ENCODE data around the gene JPH2. TPM values are rescaled to one million over a fixed set of nuclear protein-coding genes. Genes with fewer than 3 reads are reported as not detected.

JPH2 gene
- total RNA-seq, 1 experiment from 2014 or later: 0.81 TPM

DNA sequence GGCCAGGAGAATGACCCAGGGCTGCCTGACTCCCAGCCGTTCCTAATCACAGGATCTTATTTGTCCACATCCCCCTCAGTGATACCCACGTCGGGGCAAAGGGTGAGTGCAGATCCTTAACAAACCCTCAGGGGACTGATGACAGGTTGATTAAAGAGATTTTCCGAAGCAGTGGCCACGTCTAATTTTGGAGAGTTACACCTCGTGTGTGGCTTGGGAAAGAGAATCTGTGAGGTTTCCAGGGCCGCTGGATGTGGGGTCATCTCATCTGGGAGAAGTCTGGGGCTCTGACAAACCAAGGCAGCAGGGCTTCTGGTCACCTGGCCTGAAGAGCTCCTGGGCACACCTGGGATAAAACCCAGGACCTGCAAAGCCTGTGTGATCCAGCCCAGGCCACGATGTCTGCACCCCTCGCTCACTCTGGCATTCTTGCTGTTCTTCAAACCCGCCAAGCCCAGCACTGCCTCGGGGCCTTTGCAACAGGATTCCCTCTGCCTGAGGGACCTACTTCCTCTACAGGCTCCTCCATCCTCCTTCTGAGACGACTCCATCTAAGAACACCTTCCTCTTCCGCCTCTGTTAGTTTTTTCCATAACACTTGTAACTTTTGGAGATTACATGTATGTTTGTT lies 4.7 kb downstream of the JPH2 start:
- DNase-seq (ENCODE audit: low spot score) (no peak), ATAC-seq (no peak)
- Mint-ChIP-seq H3K27ac (no peak overlapping the region), H3K4me3 (no peak overlapping the region), H3K36me3 (no peaks in the 10 kb centered on the region), H3K27me3 (ENCODE audit: low read depth) (no peaks in the 10 kb centered on the region), H3K9me3 (no peaks in the 10 kb centered on the region), H3K4me1 (peaks cover 18% of the 10 kb centered on the region)
- CTCF ChIA-PET: interaction anchor here (1.0 to 2.8 kb wide), 3 partner anchors 8 to 65 kb away, joined by 3 to 24 read pairs (median 18); no protein-coding TSS in a partner anchor
- TF ChIP-seq, protein P1, sequence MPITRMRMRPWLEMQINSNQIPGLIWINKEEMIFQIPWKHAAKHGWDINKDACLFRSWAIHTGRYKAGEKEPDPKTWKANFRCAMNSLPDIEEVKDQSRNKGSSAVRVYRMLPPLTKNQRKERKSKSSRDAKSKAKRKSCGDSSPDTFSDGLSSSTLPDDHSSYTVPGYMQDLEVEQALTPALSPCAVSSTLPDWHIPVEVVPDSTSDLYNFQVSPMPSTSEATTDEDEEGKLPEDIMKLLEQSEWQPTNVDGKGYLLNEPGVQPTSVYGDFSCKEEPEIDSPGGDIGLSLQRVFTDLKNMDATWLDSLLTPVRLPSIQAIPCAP (CRISPR knock-in tag; IDR thresholded peaks at IDR 0.05): no peak
- TF ChIP-seq, protein P2, sequence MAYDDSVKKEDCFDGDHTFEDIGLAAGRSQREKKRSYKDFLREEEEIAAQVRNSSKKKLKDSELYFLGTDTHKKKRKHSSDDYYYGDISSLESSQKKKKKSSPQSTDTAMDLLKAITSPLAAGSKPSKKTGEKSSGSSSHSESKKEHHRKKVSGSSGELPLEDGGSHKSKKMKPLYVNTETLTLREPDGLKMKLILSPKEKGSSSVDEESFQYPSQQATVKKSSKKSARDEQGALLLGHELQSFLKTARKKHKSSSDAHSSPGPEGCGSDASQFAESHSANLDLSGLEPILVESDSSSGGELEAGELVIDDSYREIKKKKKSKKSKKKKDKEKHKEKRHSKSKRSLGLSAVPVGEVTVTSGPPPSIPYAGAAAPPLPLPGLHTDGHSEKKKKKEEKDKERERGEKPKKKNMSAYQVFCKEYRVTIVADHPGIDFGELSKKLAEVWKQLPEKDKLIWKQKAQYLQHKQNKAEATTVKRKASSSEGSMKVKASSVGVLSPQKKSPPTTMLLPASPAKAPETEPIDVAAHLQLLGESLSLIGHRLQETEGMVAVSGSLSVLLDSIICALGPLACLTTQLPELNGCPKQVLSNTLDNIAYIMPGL (CRISPR knock-in tag; IDR thresholded peaks at IDR 0.05): no peak
- POLR2A ChIA-PET: no interaction called here

DNA sequence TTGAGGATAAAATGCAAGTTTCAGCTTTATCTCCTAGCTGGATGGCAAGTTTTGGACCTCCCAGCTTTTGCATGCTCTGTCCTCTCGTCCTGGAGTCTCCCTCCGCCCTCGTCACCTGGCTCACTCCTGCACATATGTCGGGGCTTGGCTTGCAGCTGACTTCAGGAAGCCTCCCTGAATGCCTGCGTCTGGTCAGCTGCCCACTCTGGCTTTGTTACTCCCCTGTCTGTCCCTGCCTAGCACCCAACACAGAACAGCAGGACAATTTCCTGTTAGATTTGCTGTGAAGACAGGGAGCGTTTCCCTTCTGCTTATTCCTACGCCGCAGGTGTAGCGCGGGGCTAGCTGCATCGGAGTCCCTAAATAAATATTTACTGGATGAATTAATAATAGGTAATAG lies 5.4 kb downstream of the JPH2 start:
- ATAC-seq (no peak), DNase-seq (ENCODE audit: low spot score) (no peak)
- Mint-ChIP-seq H3K4me3 (no peak overlapping the region), H3K36me3 (no peaks in the 10 kb centered on the region), H3K27ac (no peak overlapping the region), H3K27me3 (ENCODE audit: low read depth) (no peaks in the 10 kb centered on the region), H3K9me3 (no peaks in the 10 kb centered on the region), H3K4me1 (peaks cover 15% of the 10 kb centered on the region)
- ChIA-PET CTCF (interaction anchor here (1.0 to 2.8 kb wide), 3 partner anchors 9 to 64 kb away, joined by 3 to 24 read pairs (median 18); no protein-coding TSS in a partner anchor), POLR2A (no interaction called here)
- TF ChIP-seq JAZF1 (CRISPR knock-in tag; IDR thresholded peaks at IDR 0.05): no peak
- TF ChIP-seq IRF2 (CRISPR knock-in tag; IDR thresholded peaks at IDR 0.05; ENCODE audit: borderline replicate concordance, low read depth): no peak
- TF ChIP-seq, protein P3, sequence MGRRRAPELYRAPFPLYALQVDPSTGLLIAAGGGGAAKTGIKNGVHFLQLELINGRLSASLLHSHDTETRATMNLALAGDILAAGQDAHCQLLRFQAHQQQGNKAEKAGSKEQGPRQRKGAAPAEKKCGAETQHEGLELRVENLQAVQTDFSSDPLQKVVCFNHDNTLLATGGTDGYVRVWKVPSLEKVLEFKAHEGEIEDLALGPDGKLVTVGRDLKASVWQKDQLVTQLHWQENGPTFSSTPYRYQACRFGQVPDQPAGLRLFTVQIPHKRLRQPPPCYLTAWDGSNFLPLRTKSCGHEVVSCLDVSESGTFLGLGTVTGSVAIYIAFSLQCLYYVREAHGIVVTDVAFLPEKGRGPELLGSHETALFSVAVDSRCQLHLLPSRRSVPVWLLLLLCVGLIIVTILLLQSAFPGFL (CRISPR knock-in tag; IDR thresholded peaks at IDR 0.05; ENCODE audit: borderline replicate concordance): no peak
- TF ChIP-seq NR1H2 (CRISPR knock-in tag; IDR thresholded peaks at IDR 0.05): no peak
- TF ChIP-seq ETV6 (CRISPR knock-in tag; IDR thresholded peaks at IDR 0.05): no peak
- TF ChIP-seq, protein P4, sequence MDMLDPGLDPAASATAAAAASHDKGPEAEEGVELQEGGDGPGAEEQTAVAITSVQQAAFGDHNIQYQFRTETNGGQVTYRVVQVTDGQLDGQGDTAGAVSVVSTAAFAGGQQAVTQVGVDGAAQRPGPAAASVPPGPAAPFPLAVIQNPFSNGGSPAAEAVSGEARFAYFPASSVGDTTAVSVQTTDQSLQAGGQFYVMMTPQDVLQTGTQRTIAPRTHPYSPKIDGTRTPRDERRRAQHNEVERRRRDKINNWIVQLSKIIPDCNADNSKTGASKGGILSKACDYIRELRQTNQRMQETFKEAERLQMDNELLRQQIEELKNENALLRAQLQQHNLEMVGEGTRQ (CRISPR knock-in tag; IDR thresholded peaks at IDR 0.05): no peak
- no peak for TF ChIP-seq TCF7 (CRISPR knock-in tag; IDR thresholded peaks at IDR 0.05; ENCODE audit: low read depth)
- TF ChIP-seq GTF2I (CRISPR knock-in tag; conservative IDR thresholded peaks at IDR 0.05): no peak
- TF ChIP-seq GRHL2 (CRISPR knock-in tag; IDR thresholded peaks at IDR 0.05; ENCODE audit: insufficient replicate concordance, severe bottlenecking): no peak
- TF ChIP-seq, protein P5, sequence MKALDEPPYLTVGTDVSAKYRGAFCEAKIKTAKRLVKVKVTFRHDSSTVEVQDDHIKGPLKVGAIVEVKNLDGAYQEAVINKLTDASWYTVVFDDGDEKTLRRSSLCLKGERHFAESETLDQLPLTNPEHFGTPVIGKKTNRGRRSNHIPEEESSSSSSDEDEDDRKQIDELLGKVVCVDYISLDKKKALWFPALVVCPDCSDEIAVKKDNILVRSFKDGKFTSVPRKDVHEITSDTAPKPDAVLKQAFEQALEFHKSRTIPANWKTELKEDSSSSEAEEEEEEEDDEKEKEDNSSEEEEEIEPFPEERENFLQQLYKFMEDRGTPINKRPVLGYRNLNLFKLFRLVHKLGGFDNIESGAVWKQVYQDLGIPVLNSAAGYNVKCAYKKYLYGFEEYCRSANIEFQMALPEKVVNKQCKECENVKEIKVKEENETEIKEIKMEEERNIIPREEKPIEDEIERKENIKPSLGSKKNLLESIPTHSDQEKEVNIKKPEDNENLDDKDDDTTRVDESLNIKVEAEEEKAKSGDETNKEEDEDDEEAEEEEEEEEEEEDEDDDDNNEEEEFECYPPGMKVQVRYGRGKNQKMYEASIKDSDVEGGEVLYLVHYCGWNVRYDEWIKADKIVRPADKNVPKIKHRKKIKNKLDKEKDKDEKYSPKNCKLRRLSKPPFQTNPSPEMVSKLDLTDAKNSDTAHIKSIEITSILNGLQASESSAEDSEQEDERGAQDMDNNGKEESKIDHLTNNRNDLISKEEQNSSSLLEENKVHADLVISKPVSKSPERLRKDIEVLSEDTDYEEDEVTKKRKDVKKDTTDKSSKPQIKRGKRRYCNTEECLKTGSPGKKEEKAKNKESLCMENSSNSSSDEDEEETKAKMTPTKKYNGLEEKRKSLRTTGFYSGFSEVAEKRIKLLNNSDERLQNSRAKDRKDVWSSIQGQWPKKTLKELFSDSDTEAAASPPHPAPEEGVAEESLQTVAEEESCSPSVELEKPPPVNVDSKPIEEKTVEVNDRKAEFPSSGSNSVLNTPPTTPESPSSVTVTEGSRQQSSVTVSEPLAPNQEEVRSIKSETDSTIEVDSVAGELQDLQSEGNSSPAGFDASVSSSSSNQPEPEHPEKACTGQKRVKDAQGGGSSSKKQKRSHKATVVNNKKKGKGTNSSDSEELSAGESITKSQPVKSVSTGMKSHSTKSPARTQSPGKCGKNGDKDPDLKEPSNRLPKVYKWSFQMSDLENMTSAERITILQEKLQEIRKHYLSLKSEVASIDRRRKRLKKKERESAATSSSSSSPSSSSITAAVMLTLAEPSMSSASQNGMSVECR (CRISPR knock-in tag; IDR thresholded peaks at IDR 0.05; ENCODE audit: borderline replicate concordance): no peak
- TF ChIP-seq RELA (CRISPR knock-in tag; IDR thresholded peaks at IDR 0.05; ENCODE audit: borderline replicate concordance): no peak
- TF ChIP-seq, protein P6, sequence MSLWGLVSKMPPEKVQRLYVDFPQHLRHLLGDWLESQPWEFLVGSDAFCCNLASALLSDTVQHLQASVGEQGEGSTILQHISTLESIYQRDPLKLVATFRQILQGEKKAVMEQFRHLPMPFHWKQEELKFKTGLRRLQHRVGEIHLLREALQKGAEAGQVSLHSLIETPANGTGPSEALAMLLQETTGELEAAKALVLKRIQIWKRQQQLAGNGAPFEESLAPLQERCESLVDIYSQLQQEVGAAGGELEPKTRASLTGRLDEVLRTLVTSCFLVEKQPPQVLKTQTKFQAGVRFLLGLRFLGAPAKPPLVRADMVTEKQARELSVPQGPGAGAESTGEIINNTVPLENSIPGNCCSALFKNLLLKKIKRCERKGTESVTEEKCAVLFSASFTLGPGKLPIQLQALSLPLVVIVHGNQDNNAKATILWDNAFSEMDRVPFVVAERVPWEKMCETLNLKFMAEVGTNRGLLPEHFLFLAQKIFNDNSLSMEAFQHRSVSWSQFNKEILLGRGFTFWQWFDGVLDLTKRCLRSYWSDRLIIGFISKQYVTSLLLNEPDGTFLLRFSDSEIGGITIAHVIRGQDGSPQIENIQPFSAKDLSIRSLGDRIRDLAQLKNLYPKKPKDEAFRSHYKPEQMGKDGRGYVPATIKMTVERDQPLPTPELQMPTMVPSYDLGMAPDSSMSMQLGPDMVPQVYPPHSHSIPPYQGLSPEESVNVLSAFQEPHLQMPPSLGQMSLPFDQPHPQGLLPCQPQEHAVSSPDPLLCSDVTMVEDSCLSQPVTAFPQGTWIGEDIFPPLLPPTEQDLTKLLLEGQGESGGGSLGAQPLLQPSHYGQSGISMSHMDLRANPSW (CRISPR knock-in tag; conservative IDR thresholded peaks at IDR 0.05; ENCODE audit: low read depth): no peak
- TF ChIP-seq, protein P7, sequence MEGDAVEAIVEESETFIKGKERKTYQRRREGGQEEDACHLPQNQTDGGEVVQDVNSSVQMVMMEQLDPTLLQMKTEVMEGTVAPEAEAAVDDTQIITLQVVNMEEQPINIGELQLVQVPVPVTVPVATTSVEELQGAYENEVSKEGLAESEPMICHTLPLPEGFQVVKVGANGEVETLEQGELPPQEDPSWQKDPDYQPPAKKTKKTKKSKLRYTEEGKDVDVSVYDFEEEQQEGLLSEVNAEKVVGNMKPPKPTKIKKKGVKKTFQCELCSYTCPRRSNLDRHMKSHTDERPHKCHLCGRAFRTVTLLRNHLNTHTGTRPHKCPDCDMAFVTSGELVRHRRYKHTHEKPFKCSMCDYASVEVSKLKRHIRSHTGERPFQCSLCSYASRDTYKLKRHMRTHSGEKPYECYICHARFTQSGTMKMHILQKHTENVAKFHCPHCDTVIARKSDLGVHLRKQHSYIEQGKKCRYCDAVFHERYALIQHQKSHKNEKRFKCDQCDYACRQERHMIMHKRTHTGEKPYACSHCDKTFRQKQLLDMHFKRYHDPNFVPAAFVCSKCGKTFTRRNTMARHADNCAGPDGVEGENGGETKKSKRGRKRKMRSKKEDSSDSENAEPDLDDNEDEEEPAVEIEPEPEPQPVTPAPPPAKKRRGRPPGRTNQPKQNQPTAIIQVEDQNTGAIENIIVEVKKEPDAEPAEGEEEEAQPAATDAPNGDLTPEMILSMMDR (IDR thresholded peaks at IDR 0.05): no peak

Data from WTC11 (cell line).